ENCODE measurements around the gene ERC2. TPM values are rescaled to one million over a fixed set of nuclear protein-coding genes. Genes with fewer than 3 reads are reported as not detected.

ERC2 gene
- polyA plus RNA-seq, 3 donors, result 0.04 to 0.54 TPM; not detected in 1

DNA sequence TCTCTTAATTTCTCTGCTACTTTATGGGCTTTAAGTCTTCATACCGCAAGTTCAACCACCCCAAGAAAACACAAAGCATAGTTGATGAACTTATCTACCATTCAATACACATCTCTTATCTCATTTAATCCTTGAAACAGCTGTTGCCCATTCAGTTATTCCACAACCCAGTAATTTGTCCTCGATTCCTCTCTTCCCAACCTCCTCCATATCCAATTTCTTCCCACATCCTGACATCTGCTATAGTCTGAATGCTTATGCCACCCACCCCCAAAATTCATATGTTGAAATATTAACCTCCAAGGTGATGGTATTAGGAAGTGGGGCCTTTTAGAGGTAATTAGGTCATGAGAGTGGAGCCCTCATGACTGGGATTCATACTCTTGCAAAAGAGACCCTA lies 345.4 kb downstream of the ERC2 start:
- 62 to 90% (median 63%) methylated on average over 2 of the region's 2 CpGs for WGBS, 3 donors
- H3K27ac ChIP-seq (ENCODE audit: low read depth, low read length), result no peak overlapping the region

DNA sequence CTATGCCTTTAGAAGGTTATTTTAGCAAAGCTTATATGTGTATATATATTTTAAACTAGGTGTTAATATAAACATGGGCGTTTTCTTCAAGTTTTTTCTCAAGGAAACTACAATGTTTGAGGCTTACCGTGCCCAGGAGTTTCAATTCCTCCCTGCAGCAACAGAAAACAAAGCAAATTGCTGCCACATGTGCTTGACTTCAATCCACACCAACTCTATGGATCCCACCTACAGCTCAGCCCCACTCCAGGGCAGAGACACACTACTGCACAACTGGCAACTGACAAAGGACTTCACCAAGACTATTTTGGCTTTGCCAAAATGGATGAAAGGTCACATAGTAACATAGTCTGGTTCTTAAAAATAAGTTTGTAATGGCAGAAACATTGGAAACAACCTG lies 346.6 kb downstream of the ERC2 start:
- 78 to 83% (median 80%) methylated on average over 2 of the region's 2 CpGs for WGBS, 3 donors

DNA sequence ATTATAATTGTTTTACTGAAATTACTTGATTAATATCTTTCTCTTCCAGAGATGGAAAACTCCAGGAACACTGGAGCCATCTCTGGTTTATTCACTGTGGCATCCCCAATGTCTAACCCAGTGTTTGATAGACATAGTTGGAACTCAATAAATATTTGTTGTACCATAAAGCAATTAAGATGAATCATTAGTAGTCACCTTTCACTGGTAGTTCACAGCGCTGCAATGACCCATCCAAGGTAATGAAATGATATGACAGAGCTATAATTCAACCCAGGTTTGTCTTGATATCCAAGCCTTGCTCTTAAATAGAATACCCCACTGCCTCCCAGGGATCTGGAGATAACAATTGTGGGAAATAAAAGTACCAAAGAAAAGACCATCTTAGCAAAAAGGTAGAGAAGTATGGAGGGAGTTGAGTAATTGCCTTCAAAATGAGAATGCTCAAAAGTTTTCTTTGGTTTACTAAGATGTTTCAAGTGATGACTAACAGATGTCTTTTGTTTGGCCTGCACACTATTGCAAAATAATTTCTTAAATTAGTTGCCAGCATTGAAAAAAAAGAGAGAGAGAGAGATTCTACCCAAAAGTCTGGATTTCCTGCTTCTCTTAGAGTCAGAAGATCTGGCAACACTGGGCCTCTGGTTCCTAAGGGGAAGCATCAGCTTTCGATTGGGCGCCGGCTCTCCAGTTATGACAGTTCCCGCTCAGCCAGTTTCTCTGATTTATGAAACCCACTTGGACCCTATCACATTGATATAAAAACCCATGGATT lies 348.5 kb downstream of the ERC2 start:
- WGBS, 3 donors, result 68 to 79% (median 76%) methylated on average over 5 of the region's 5 CpGs
- H3K27ac ChIP-seq (ENCODE audit: low read depth, low read length), result no peak overlapping the region

More for the DNA sequence above, 346.6 kb downstream of the ERC2 start:
- no peak overlapping the region for H3K27ac ChIP-seq (ENCODE audit: low read depth, low read length)

- 33 to 60% (median 51%) methylated on average over 1 of the region's 1 CpG for WGBS, 3 donors
- H3K27ac ChIP-seq (ENCODE audit: low read depth, low read length), result no peak overlapping the region
These were observed 349.3 kb downstream of the ERC2 start for GRCh38 chr3:56118968-56119367.

GRCh38 chr3:56115698-56116097 lies 352.6 kb downstream of the ERC2 start:
- WGBS, 3 donors, result 31 to 38% (median 35%) methylated on average over 2 of the region's 2 CpGs
- no peak overlapping the region for H3K27ac ChIP-seq (ENCODE audit: low read depth, low read length)

GRCh38 chr3:56115199-56115598 lies 353.1 kb downstream of the ERC2 start:
- H3K27ac ChIP-seq (ENCODE audit: low read depth, low read length), result no peak overlapping the region
- 70 to 76% (median 73%) methylated on average over 2 of the region's 2 CpGs for WGBS, 3 donors

- 77 to 80% (median 80%) methylated on average over 2 of the region's 2 CpGs for WGBS, 3 donors
These were observed 354.4 kb downstream of the ERC2 start for GRCh38 chr3:56113908-56114307.

DNA sequence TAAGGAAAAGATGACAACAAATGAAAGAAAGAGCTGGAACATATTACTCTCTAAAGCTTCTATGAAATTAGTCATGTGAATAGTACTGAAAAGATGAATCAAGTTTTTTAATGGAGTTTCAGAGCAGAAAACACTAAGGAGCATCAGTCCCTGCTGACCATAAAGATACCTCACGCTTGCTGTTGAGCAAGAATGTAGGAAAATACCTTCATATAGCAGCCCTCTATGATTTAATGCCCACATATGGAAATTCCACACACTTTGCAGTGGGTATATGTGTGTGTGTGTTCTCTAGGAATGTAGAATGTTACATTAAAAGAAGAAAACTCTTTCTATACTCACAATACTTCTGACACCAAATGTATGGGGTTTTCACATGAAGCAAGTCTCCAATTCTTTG lies 355.0 kb downstream of the ERC2 start:
- no peak overlapping the region for H3K27ac ChIP-seq (ENCODE audit: low read depth, low read length)
- WGBS, 3 donors, result 76 to 92% (median 83%) methylated on average over 1 of the region's 1 CpG

More at GRCh38 chr3:56113908-56114307, 354.4 kb downstream of the ERC2 start:
- H3K27ac ChIP-seq (ENCODE audit: low read depth, low read length), result no peak overlapping the region

GRCh38 chr3:56111606-56112304 lies 356.5 kb downstream of the ERC2 start:
- H3K27ac ChIP-seq (ENCODE audit: low read depth, low read length), result no peak overlapping the region
- WGBS, 3 donors, result 35 to 59% (median 39%) methylated on average over 3 of the region's 3 CpGs

DNA sequence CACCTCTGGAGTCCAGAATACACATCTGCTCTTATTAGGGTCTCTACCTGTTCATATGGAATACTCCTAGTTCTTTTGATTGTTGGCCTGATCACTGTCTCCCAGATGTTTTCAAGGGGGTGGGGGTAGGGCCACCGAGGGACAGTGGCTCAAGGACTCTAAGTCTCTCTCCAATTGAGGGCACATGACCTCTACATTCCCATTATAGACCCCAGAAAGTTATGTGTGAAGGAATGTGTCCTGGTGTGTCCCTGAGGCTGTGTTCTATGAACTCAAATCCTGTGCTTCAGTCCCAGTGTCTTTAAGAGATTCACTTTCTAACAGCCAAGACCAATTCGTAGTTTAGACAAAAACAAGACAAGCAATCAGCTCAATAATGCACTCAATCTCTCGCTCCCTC lies 357.4 kb downstream of the ERC2 start:
- WGBS, 3 donors, result 65 to 69% (median 66%) methylated on average over 3 of the region's 3 CpGs
- no peak overlapping the region for H3K27ac ChIP-seq (ENCODE audit: low read depth, low read length)

GRCh38 chr3:56107157-56107556 lies 361.1 kb downstream of the ERC2 start:
- no peak overlapping the region for H3K27ac ChIP-seq (ENCODE audit: low read depth, low read length)

DNA sequence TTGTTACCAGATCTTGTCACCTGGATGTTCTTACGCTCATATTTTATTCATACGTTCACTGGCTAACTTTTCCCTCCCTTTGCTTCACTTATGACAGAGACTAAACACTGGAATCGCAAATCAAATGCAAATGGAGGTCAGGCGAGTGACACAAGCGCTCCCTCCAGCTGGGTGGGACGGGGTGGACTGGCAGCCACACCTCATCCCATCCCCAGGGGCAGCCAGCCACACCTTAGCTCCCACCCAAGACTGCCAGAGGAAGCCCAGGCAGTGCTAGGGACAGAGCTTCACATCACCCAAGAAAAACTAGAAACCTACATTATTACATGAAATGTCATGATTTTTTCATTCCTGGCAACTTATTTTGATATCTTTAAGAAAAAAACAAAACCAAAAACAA lies 366.2 kb downstream of the ERC2 start:
- 85 to 87% (median 85%) methylated on average over 6 of the region's 6 CpGs for WGBS, 3 donors
- H3K27ac ChIP-seq (ENCODE audit: low read depth, low read length), result no peak overlapping the region

DNA sequence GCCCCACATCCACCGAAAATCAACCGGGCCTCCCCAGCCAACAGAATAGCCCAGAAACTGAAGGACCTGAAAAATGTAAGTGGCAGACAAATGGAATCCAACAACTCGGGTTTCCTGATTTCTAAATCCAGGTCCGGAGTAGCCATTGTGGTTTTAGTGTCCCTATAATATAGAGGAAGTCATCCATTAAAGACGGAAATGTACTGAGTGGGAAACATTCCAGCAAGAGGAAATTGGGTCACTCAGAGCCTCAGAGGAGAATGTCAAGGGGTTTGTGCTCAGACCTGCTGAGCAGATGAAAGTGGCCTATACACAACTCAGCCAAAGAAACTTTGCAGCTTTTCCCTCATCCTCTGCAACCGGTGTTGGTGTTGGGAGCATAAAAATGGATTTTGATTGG lies 366.7 kb downstream of the ERC2 start:
- no peak overlapping the region for H3K27ac ChIP-seq (ENCODE audit: low read depth, low read length)
- 36 to 66% (median 49%) methylated on average over 6 of the region's 6 CpGs for WGBS, 3 donors

DNA sequence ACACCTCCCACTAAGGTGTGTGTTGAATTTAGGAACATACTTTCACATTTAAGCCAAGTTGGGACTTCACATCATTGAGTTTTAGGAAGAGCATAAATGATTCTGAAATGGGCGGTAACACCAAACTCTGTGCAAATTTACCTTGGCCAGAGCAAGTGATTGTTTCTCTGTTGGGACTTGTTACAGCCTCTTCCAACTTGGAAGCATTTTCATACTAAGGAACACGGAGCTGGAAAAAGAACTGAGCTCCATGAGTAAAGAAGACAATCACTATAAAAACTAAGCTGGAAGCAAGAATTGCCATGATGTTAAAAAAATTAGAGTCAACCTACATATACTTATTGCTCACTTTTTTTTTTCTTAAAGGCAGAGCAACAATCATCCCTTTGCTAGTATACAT lies 371.3 kb downstream of the ERC2 start:
- 53 to 70% (median 67%) methylated on average over 2 of the region's 2 CpGs for WGBS, 3 donors
- H3K27ac ChIP-seq (ENCODE audit: low read depth, low read length), result no peak overlapping the region

GRCh38 chr3:56094170-56094569 lies 374.1 kb downstream of the ERC2 start:
- H3K27ac ChIP-seq (ENCODE audit: low read depth, low read length), result no peak overlapping the region

DNA sequence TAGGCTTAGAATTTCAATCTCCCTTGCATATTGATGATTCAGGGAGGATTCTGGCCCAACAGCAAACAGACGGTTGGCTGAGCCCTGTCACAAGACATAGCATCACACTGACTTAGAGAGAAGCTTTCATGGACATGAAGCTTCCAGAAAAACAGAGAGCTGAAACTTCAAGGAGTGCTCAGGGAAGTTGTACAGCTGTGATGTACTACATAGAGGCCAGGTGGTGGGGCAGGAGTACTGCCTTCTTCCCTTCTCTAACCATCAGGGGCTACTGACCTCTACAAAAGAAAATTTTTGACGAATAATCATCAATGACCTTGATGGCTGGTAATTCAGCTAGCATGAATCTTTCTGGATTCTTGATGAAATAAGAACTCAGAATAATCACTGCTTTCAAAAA lies 378.5 kb downstream of the ERC2 start:
- no peak overlapping the region for H3K27ac ChIP-seq (ENCODE audit: low read depth, low read length)
- 82 to 91% (median 89%) methylated on average over 2 of the region's 2 CpGs for WGBS, 3 donors

DNA sequence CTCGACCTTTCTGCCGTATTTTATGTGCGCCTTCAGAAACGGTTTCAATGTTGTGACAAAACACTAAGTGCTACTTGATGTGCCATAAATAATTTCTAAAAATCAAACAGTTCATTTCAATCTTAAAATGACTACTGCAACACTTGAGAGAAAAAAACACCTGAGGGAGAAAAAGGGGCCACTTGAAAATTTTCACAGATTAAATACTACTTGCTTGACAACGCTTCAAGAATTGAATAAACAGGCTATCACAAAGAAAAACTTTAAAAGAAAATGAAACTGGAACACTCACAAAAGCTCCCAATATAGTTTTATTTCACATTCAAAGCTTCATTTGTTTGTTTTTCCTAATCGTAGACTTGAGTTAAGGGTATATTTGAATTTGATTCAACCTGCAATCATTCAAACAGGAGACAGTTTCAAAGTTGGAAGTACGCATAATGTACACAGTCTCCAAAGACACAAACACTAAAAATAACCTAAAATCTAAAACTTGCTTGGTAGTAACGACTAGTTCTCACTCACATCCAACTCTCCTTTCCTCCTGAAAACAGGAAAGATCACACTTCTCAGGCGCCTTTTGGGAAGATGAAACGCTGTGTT lies 380.7 kb downstream of the ERC2 start:
- 71 to 83% (median 78%) methylated on average over 10 of the region's 10 CpGs for WGBS, 3 donors
- H3K27ac ChIP-seq (ENCODE audit: low read depth, low read length), result no peak overlapping the region

GRCh38 chr3:56086355-56086754 lies 381.9 kb downstream of the ERC2 start:
- no peak overlapping the region for H3K27ac ChIP-seq (ENCODE audit: low read depth, low read length)
- 39 to 70% (median 59%) methylated on average over 1 of the region's 1 CpG for WGBS, 3 donors

DNA sequence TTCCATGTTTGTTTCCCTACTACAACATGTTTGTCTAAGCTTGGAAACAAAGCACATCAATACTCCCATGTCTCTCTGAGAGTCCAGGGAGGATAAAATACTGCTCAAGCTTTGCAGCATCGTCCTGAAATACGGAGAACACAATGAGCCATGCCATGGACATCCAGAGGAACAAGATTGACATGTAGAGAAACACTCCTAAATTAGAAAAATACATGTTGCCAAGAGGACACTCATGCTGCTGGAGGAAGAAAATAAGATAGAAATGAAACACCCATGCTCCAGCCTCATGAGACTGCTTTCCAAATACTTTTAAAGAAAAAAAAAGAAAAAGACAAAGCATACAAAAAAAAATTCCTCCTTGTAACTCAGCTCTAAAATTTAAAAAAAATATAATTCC lies 387.0 kb downstream of the ERC2 start:
- H3K27ac ChIP-seq (ENCODE audit: low read depth, low read length), result no peak overlapping the region
- 45 to 63% (median 46%) methylated on average over 2 of the region's 2 CpGs for WGBS, 3 donors

DNA sequence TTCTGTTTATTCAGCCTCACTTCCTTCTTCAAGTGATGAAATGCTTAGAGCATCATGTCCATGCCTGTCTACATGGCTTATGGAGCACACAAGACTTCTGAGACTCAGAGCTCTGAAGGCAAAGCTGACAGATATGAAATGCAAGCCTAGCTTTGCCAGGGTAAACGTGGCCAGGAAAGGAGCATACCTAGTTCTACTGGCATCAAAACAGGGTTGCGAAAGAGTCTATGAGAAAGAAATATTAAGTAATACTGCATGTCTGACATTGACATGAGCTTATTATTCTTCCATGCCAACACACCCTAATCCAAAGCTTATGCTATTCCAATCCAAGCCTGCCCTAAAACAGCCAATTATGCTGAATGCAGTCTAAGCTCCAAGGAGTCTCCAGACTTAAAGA lies 391.5 kb downstream of the ERC2 start:
- no peak overlapping the region for H3K27ac ChIP-seq (ENCODE audit: low read depth, low read length)
- 64 to 72% (median 65%) methylated on average over 2 of the region's 2 CpGs for WGBS, 3 donors

Measured in adipose tissue (tissue), 3 donors.